HL-60/S4 treated with phorbol 12-myristate 13-acetate at 8.2 ng/mL for 4 days and 3 days (cell line): ENCODE measurements around the gene DCDC2C.

Experiments used
- in situ Hi-C: fragments of 300-500 bp; cut with MboI; formaldehyde crosslinking; loops from 2 replicates; pipeline ENCODE4 v1.15.0; 2022; ENCODE audit warnings: low sequenced_read_pairs

DCDC2C gene

DNA sequence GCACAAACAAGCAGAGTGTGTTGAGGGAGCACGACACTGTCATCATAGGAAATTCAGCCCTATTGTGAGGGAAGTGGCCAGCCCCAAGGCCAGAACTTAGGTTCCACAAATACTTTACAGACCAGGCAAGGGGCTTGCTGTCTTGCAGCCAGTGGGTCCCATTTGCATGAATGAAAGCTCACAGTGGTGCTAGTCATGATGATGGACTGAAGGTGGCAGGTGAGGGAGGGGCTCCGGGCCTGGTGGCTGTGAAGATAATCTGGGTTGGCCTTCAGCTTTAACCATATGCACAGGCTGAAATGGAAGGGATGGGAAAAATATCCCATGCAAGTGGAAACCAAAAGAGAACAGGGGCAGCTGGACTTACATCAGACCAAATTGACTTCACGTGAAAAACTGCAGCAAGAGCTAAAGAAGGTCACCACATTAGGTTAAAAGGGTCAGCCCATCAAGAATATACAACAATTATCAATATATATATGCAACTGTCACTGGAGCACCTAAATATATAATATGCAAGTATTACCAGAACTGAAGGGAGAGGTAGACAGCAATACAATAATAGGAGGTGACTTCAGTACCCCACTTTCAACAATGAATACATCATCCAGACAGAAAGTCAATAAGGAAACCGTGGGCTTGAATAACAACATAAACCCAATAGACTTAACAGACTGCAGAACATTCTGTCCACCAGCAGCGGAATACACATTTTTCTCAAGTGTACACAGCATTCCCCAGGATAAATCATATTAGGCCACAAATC is 39.6 kb downstream of the DCDC2C start:
- in situ Hi-C loops, result no loop called here

DNA sequence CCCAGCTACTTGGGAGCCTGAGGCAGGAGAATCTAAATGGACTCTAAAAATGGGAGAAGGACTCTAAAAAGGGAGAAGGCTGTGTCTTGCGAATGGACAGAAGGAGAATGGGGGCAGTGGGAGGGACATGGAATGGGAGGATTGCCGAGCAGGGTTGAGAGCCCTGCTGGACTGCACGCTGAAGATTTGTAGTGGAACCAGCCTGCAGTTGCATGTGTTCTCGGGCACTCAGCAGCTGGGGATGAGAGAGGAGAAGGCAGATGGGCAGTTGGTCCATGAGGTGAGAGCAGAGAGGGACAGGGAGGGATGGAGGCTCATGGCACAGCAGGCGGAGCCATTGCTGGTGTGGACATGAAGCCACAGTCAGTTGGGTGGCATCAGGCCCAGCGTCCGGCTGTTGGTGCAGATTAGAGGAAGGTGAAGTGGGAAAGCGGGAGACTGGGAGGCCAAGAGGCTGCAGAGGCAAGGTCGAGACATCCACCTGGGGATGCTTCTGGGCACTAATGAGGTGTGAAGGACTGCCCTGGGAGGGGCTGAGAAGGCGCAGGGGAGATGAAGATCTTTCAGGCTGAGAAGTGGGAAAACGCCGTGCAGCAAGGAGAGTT is 40.7 kb downstream of the DCDC2C start:
- in situ Hi-C loops, result no loop called here

- in situ Hi-C loops, result no loop called here
Measured at GRCh38 chr2:3745920-3746319, 42.5 kb downstream of the DCDC2C start.

DNA sequence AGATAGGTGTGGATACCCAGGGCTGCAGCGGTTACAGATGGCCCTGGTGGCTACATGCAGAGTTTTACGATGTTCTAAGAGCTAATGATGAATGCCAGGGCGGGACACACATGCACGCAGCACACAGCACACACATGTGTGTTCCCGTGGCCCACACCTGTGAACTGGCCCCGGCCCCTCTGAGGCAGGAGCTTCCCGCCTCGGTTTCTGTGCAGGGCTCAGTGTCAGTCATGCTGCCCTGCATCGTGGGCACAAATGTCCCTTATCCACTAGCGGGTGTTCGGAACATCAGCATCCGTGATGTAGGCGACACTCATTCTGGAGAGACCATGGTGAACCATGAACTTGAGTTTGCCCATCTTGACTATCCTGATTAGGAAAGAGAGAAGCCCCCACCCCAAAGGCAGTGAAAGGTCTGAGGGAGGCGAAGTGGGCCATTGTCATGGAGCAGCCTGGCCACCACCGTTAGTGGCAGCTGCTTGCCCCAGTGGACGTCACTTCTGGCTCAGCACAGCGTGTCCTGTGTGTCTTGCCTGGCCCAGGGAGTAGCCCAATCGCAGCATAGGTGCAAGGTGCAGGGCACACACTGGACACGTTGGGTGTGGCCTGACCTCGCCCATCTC is 43.8 kb downstream of the DCDC2C start:
- in situ Hi-C loops, result no loop called here

DNA sequence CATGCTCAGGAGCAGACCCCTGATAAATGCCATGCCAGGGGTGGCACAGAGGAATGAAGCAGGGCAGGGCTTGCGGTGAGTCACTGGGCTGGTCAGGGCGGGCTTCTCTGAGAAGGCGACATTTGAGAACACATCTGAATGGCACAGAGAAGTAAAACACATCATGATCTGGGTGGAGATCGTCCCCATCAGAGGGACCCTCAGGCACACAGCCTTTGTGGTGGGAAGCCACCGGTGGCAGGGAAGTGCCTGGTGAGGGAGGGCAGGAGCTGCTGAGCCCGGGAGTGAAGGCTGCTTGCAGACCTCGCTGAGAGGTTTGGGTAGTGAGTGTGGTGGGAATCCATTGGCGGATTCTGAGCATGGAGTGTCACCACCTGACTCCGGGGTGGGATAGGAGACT is 44.5 kb downstream of the DCDC2C start:
- in situ Hi-C loops, result no loop called here

GRCh38 chr2:3749201-3749600 is 45.8 kb downstream of the DCDC2C start:
- in situ Hi-C loops, result no loop called here

- in situ Hi-C loops, result no loop called here
Measured at GRCh38 chr2:3751251-3751650, 47.9 kb downstream of the DCDC2C start.

GRCh38 chr2:3751806-3752205 is 48.4 kb downstream of the DCDC2C start:
- in situ Hi-C loops, result no loop called here

DNA sequence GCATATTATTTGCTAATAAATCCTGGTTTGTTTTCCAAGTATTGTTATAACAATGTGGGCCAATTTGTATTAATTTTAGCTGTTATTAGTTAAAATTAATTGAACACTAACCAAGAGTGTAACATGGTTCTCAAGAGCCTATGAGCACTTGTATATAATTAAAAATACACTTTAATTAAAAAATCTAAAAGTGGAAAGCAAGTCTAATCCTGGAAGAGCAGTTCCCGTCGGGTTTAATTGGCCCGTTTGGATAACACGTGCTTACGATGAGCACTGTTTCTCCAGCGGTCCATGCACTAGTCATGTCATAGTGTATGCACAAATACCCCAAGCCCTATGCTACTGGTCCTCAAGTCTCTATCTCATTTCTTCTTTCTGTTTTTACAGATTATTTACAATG is 49.0 kb downstream of the DCDC2C start:
- in situ Hi-C loops, result no loop called here

GRCh38 chr2:3753561-3753960 is 50.2 kb downstream of the DCDC2C start:
- in situ Hi-C loops, result no loop called here

DNA sequence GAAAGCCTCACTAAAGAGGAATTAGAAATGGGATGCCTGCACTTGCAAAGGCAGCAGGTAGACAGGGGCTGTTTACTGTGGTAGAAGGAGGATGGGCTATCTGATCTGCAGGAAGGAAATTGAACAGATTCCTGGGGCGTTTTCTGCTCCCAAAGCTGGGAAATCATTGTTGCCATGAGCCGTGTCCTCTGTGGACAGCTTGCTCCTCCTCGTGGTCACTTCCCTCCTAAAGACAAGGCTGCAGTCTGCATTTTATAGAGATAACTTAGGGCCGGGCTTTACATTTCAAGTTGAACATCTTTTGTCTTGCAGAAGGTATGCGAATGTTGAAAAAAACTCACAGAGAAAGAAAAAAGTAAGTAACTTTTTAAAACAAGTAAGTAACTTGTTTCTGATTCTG is 50.9 kb downstream of the DCDC2C start:
- in situ Hi-C loops, result no loop called here

DNA sequence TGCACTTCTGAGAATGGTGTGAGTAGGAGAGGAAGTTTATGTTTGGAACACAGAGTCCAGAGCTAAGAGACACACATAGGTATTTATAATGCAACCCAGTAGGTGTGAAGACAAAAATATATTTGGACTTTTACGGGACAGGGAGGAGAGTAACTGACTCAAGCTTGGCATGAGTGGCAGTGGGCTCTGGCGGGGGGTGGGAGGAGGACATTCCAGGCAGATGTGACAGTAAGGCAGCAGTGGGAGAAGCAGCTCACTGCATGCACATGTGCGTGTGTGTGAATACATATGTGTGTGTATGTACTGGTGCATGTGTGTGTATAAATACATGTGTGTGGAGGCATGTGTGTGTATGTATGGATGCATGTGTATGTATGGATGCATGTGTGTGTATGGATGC is 51.4 kb downstream of the DCDC2C start:
- in situ Hi-C loops, result no loop called here

- in situ Hi-C loops, result no loop called here
Measured at GRCh38 chr2:3755277-3755676, 51.9 kb downstream of the DCDC2C start.

GRCh38 chr2:3756306-3756705 is 52.9 kb downstream of the DCDC2C start:
- in situ Hi-C loops, result no loop called here

DNA sequence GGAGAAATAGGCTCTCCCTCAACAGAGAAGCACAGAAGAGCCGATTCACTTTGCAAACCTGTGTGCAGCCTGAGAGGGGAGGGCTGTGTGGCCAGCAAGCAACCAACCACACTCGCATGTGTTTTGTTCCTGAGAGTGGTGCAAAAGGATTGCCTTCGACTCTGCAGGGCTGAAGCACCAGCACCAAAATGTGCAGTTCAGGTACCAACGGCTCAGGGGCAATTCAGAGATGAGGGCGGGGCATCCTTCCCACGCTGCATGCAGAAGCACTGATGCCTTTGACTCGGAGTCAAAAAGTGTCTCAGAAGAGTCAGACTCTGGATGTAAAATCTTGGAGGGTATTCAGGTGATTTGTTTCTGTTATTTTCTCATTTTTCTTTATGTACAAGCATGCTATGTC is 55.5 kb downstream of the DCDC2C start:
- in situ Hi-C loops, result no loop called here

- in situ Hi-C loops, result no loop called here
Measured at GRCh38 chr2:3759331-3759730, 56.0 kb downstream of the DCDC2C start.

- in situ Hi-C loops, result no loop called here
Measured at GRCh38 chr2:3759761-3760160, 56.4 kb downstream of the DCDC2C start.

GRCh38 chr2:3761272-3761671 is 57.9 kb downstream of the DCDC2C start:
- in situ Hi-C loops, result no loop called here

DNA sequence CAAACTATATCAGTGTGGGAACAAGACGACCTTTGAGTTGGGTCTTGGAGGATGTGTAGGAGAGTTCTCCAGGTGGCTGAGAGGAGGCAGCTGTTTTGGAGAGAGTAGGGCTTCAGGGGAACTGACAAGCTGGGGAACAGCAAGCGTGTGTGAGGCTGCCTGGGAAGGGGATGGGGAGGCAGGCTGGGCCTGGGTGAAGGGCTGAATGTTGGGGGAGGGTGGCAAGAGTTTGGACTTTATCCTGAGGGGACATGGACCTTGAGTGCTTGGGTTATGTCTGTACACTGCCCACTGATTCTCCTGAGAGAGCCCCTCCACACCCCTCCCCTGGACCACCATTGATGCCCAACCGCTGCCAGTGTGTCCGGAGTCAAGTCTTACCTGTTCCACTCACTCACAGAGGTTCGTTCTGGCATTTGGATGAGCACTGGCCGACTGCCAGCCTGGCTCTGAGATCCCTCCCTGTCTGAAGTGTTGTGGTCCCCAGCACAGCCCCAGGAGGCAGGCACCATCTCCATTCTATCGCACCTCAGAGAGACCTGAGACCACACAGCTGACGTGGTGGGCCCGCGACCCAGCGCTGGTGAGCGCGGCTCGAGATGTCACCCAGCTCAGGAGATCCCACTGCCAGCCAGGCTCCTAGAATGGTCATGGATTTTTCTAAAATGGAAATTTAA is 59.5 kb downstream of the DCDC2C start:
- in situ Hi-C loops, result no loop called here

DNA sequence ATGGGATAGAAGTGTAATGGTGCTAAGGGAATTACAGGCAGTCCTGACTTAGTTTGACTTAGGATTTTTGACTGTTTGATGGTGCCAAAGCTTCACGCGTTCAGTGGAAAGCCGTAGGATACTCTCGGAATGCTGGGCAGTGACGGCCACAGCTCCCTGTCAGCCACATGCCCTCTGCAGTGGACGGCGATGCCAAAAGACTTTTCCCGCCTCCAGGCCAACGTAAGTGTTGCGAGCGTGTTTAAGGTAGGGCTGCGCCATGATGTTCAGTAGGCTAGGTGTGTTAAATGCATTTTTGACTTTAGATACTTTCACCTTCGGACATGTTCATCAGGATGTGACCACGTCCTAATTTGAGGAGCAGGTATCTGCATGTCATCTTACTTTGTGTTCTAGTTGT is 63.4 kb downstream of the DCDC2C start:
- in situ Hi-C loops, result no loop called here

- in situ Hi-C loops, result no loop called here
Measured at GRCh38 chr2:3768960-3769765, 65.8 kb downstream of the DCDC2C start.
